Pancreas (tissue), 10 donors: ENCODE results near the gene OBSCN. TPM values are rescaled to one million over a fixed set of nuclear protein-coding genes. Genes with fewer than 3 reads are reported as not detected.
"Not testable (repeated sequence)": the region's sequence is repeated elsewhere in the genome, so short reads cannot be mapped to it uniquely, and the experiment has no call there.

Experiments
- ATAC-seq, 4 donors: fragments of 200-7000 bp; cut with Tn5 transposase; one replicate each; pipeline versions ENCODE4 v1.8.0 to v1.9.1; 2020; ENCODE audit warnings: mild to moderate bottlenecking in 4 of 4, moderate library complexity in 4 of 4
- DNase-seq, 6 donors: peaks; one replicate each; pipeline ENCODE4 v3.0.0-alpha.2; 2020
- FAIRE-seq: peaks from 2 replicates; lab custom pipeline; 2012; peaks lifted over from hg19 to GRCh38; lab: Jason Lieb, UNC
- H3K27ac ChIP-seq, 4 donors: fragments of 200-600 bp; sonication (generic); 1 replicate in 3 of 4; 2 replicates in 1 of 4; pipeline versions ENCODE4 v1.5.0 to v1.8.0; 2020
- H3K27me3 ChIP-seq, 4 donors: fragments of 200-600 bp; one replicate each; pipeline ENCODE4 v1.8.0; 2021
- H3K36me3 ChIP-seq, 3 donors: fragments of 200-600 bp; sonication (generic) in 1 of 3; one replicate each; pipeline versions ENCODE4 v1.5.0 to v1.8.0; 2020 to 2021
- H3K4me1 ChIP-seq, 3 donors: fragments of 200-600 bp; one replicate each; pipeline ENCODE4 v1.8.0; 2021
- H3K4me3 ChIP-seq, 4 donors: fragments of 200-600 bp; sonication (generic) in 2 of 4; one replicate each; pipeline versions ENCODE4 v1.5.0 to v1.8.0; 2020 to 2021
- H3K9me3 ChIP-seq, 4 donors: fragments of 200-600 bp; one replicate each; pipeline ENCODE4 v1.8.0; 2021
- CTCF ChIP-seq, 4 donors: fragments of 200-600 bp; sonication (generic) in 3 of 4; IDR thresholded peaks; one replicate each; pipeline versions ENCODE4 v1.5.0 to v1.8.0; 2021; ENCODE audit warnings: antibody characterized with exemption in 4 of 4
- WGBS, 2 donors: extraction: QIAGEN DNeasy Blood & Tissue Kit; methylation state at CpG; one replicate each; pipeline ENCODE4 v1.1.7; 2013; 5-methylcytosine and 5-hydroxymethylcytosine counted together
- intact Hi-C, 3 donors: fragments of 100-400 bp; cut with DNase I; formaldehyde crosslinking; loops; one replicate each; pipeline versions ENCODE4 v1.11.1 to v1.14.2; 2022
- polyA plus RNA-seq, 2 donors: library from polyadenylated mRNA; stranded (reverse); fragments of 200-250 nt; gene quantifications; one replicate each; pipeline ENCODE4 v1.2.3, GENCODE V29; 2013
- total RNA-seq, 6 donors: library from RNA; stranded (reverse); fragmentation: NEBNext Ultra II Directional in 4 of 6; extraction: Animal tissue kit (Norgen Biotek cat#: 25700) in 4 of 6; gene quantifications; one replicate each; pipeline versions ENCODE4 v1.2.1 to v1.2.4, GENCODE V29; 2021 to 2023
- donor health status: healthy with polysubstance abuse.
- donor health status: DM: no; HTN: no; CAD: no; lungs with moderate emphysema.
- donor health status: DM: no; HTN: no; CAD: no.
- donor health status: control.
- donor health status: control.
- donor health status: Bipolar disorder and iron deficiency.
- donor health status: DM: yes; HTN: yes; CAD: no.
- donor health status: DM: no; HTN: no; CAD: no.
- donor health status: DM: no; HTN: no; CAD: no.
- donor health status: DM: yes; HTN: yes; CAD: no.

OBSCN gene
- total and polyA plus RNA-seq, 8 donors: 7.9 to 61.4 (median 11.3) TPM

GRCh38 chr1:228217551-228218344 is 9.9 kb downstream of the OBSCN start:
- WGBS, 2 donors: 77 to 86% methylated on average over 14 of the region's 14 CpGs
- H3K27ac ChIP-seq: no peak overlapping the region
- no peaks in the 10 kb centered on the region for H3K36me3 ChIP-seq
- intact Hi-C loops: no loop called here
- no peak for DNase-seq
- H3K4me3 ChIP-seq: no peak overlapping the region
- no peaks in the 10 kb centered on the region for H3K27me3 ChIP-seq
- H3K4me1 ChIP-seq: no peaks in the 10 kb centered on the region
- no peak for TF ChIP-seq CTCF (IDR thresholded peaks at IDR 0.05)
- no peak for FAIRE-seq
- ATAC-seq: no peak
- H3K9me3 ChIP-seq: no peaks in the 10 kb centered on the region

GRCh38 chr1:228218513-228219244 is 10.8 kb downstream of the OBSCN start:
- DNase-seq: no peak
- TF ChIP-seq CTCF (IDR thresholded peaks at IDR 0.05): no peak
- 77 to 87% methylated on average over 14 of the region's 14 CpGs for WGBS, 2 donors
- FAIRE-seq: no peak
- no peaks in the 10 kb centered on the region for H3K27me3 ChIP-seq
- H3K9me3 ChIP-seq: no peaks in the 10 kb centered on the region
- ATAC-seq: no peak
- no peaks in the 10 kb centered on the region for H3K4me1 ChIP-seq
- intact Hi-C loops: no loop called here
- H3K36me3 ChIP-seq: no peaks in the 10 kb centered on the region
- H3K27ac ChIP-seq: no peak overlapping the region
- H3K4me3 ChIP-seq: no peak overlapping the region

GRCh38 chr1:228219245-228219961 is 11.6 kb downstream of the OBSCN start:
- FAIRE-seq (no peak), ATAC-seq (no peak), DNase-seq (no peak)
- H3K27me3 ChIP-seq: no peaks in the 10 kb centered on the region
- no peak overlapping the region for H3K27ac ChIP-seq
- H3K36me3 ChIP-seq: no peaks in the 10 kb centered on the region
- intact Hi-C loops: no loop called here
- H3K4me3 ChIP-seq: no peak overlapping the region
- 88 to 94% methylated on average over 16 of the region's 16 CpGs for WGBS, 2 donors
- no peaks in the 10 kb centered on the region for H3K9me3 ChIP-seq
- no peaks in the 10 kb centered on the region for H3K4me1 ChIP-seq
- no peak for TF ChIP-seq CTCF (IDR thresholded peaks at IDR 0.05)

- no peaks in the 10 kb centered on the region for H3K27me3 ChIP-seq
- no peaks in the 10 kb centered on the region for H3K9me3 ChIP-seq
- H3K4me1 ChIP-seq: no peaks in the 10 kb centered on the region
- ATAC-seq (no peak), DNase-seq (no peak), FAIRE-seq (no peak)
- H3K27ac ChIP-seq: no peak overlapping the region
- TF ChIP-seq CTCF (IDR thresholded peaks at IDR 0.05): no peak
- no peaks in the 10 kb centered on the region for H3K36me3 ChIP-seq
- 82 to 89% methylated on average over 28 of the region's 28 CpGs for WGBS, 2 donors
- intact Hi-C loops: no loop called here
- no peak overlapping the region for H3K4me3 ChIP-seq
Measured at GRCh38 chr1:228219962-228220780, 12.3 kb downstream of the OBSCN start.

GRCh38 chr1:228221097-228221496 is 13.3 kb downstream of the OBSCN start:
- H3K27me3 ChIP-seq, DNase-seq, H3K4me3 ChIP-seq, H3K36me3 ChIP-seq, H3K9me3 ChIP-seq, ATAC-seq, H3K27ac ChIP-seq, H3K4me1 ChIP-seq, intact Hi-C loops, FAIRE-seq: not testable (repeated sequence)
- 88 to 96% methylated on average over 9 of the region's 9 CpGs for WGBS, 2 donors
